Vagina (tissue), 2 donors: ENCODE results near the gene HMX1.

ENCODE experiments used
- CTCF ChIP-seq, 3 experiments: fragments of 450-650 bp in 2 of 3; fragments of 200-600 bp in 1 of 3; sonication (generic) in 1 of 3; IDR thresholded peaks; one replicate each; pipeline ENCODE4 v1.5.1; 2017 to 2019; ENCODE audit warnings: antibody characterized with exemption in 3 of 3, mild to moderate bottlenecking in 2 of 3, moderate library complexity in 2 of 3
- POLR2A ChIP-seq, 2 donors: fragments of 450-650 bp; IDR thresholded peaks; one replicate each; pipeline ENCODE4 v1.6.1; 2017; ENCODE audit warnings: antibody characterized with exemption in 2 of 2, mild to moderate bottlenecking in 2 of 2, moderate library complexity in 2 of 2

- TF ChIP-seq CTCF (IDR thresholded peaks at IDR 0.05) (no peak), POLR2A (IDR thresholded peaks at IDR 0.05) (no peak)
Measured at GRCh38 chr4:8840006-8840793, 31.4 kb downstream of the HMX1 start.
